Hematopoietic multipotent progenitor cell treated with erythropoietin and hydrocortisone succinate and interleukin-3 and kit ligand, for 6 days (in vitro differentiated cells): ENCODE measurements around the gene LRRC23.

Experiments
- DNase-seq: peaks from one replicate; pipeline ENCODE4 v3.0.0-alpha.2; 2015

LRRC23 gene

DNA sequence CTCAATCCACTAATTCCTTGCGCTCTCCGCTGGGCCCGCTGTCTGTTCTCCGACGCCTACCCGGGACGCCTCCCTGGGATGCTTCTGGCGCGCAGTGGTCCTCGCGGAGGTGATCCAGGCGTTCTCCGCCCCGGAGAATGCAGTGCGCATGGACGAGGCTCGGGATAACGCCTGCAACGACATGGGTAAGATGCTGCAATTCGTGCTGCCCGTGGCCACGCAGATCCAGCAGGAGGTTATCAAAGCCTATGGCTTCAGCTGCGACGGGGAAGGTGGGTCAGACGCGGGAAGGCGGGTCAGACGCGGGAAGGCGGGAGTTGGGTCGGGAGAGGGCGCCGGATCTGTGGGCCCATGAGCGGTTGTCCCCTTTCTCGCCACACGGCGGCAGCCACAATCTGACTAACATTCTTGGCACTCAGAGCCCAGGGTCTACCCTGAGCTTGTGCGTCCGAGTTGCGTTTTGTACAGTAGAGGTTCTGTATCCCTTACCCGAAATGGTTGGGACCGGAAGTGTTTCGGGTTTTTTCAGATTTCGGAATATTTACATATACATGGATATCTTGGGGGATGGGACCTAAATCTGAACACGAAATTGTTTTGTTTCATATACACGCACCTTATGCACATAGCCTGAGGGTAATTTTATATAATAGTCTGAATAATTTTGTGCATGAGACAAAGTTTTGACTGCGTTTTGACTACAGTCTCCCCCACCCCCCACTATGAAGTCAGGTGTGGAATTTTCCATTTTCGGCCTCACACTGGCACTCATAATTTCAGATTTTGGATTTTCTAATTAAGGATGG lies 40.0 kb downstream of the LRRC23 start:
- DNase-seq, result peak; percentile 98

DNA sequence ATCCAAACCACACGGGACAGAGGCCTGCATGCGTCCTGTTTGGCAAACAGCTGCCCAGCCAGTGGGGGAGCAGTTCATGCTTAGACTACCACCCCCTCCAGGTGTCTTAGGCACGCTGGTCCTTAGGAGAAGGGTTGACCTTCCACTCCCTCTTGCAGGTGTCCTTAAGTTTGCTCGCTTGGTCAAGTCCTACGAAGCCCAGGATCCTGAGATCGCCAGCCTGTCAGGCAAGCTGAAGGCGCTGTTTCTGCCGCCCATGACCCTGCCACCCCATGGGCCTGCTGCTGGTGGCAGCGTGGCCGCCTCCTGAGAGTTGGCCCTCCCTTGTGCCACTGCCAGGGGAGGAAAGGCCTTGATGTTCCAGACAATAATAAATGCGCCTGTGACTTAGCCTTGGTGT lies 41.0 kb downstream of the LRRC23 start:
- no peak for DNase-seq

DNA sequence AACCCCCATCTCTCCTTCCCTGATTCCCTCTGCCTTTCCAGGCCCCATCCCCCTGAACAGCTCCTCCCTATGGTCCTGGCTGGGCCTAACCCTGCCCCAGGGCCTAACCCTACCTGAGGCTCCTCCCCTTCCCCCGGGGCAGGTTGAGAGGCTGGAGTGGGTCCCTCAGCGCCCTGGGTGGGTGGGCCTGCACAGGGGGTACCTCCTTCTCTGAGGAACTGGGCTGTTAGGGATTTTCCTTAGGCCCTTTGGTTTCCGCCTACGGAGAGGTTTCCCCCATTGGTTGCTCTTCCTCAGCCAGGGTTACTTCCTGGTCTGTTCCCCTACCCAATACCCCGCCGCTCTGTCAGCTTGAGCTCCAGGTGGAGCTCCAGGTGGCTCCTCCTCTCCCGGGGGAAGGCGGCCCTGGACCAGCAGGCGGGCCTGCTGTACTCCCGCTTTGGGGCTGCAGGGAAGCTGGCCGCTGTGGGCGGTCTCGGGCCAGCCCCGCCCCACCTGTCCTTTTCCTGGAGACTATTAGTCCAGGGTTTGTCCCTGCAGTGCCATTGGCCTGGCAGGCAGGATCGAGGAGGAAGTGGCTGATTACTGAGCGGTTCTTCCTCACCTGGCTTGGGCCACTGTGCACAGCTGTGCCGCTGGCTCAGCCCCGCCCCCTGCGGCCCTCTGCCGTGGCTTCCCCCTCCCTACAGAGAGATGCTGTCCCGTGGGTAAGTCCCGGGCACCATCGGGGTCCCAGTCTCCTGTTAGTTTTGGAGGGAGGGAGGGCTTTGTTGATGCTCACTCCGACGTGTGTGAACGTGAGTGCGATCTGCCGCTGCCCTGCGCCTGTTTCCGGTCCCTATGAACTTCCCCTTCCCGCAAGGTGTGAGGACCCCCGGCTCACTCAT lies 41.7 kb downstream of the LRRC23 start:
- DNase-seq, result peak; percentile 68

DNA sequence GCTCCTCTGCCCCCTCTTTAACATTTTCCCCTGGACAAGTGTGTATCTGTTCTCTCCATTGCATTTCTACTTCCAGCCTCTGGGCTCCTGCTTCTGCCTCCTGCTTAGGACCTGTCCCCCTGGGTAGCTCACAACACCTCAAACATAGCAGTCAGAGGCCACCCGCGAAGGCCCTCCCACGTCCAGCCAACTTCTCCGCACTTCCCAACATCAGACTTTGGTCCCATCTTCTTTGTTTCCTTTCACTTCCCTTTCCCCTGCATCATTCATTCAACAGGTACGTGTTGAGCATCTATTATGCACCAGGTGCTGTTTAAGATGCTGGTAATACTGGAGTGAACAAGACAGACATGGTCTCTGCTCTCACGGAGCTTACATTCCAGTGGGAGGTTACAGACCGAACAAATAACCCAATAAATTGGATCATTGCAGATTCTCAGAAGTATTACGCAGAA lies 42.3 kb downstream of the LRRC23 start:
- DNase-seq, result no peak

DNA sequence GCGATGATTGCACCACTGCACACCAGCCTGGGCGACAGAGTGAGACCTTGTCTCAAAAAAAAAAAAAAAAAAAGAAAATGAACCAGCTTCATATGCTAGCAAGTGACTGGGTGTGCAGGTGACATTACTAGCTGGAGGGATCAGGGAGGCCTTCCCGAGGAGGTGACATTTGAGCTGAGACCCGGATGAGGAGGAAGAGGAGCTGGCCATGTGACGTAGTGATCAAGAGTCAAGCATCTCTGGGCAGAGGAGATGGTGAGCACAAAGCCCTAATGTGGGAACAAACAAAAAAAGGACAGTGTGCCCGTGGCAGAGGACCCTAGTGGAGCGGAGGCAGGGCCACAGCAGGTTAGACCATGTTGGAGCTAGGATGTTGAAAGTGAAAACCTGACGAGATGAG lies 43.0 kb downstream of the LRRC23 start:
- no peak for DNase-seq

DNA sequence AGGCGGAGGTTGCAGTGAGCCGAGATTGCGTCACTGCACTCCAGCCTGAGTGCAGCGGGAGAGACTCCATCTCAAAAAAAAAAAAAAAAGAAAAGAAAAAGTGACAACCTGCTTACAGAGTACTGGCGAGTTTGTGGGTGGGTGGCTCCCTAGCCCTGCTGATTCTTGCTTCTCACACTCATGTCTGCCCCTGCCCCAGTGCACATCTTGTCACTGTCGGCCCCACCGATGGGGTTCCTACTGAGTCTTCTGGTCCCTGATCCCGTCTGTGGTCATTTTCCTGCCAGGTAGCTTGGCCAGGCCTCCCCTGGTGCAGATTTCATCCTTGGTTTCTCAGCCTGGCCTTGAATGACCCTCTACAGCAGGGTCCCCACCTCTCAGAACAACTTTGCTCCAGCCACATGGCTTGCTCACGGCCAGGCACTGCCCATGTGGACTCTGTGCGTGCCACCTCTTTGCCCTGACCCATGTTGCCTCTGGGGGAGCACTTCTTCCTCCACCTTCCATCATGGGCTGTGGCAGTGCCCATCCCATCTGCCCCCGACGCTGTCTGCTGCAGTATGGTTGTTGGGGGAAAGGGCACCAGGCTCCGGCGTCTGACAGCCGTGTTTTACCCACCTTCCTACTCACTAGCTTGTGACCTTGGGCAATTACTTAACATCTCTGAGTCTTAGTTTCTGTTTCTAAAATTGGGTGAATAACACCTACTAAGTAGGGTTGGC lies 44.4 kb downstream of the LRRC23 start:
- peak; percentile 70 for DNase-seq

DNA sequence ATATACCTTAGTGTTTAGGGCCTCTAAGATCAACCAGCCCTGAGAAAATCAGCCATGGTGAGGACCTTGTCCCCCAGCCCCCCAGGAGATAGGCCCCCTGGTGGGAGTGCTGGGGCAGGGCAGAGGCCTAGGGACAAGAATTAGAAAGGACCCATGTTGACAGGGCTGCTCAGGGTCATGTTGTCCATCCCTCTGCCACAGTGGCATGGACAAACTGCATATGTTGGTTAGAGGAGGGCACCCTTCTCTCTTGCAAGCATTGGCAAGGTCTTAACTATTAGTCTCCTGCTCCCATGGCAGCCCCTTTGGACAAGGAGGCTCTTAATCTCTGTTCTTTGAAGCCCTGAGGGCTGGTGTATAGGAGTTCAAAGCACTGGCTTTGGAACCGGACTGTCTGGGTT lies 45.8 kb downstream of the LRRC23 start:
- peak; percentile 74 for DNase-seq

DNA sequence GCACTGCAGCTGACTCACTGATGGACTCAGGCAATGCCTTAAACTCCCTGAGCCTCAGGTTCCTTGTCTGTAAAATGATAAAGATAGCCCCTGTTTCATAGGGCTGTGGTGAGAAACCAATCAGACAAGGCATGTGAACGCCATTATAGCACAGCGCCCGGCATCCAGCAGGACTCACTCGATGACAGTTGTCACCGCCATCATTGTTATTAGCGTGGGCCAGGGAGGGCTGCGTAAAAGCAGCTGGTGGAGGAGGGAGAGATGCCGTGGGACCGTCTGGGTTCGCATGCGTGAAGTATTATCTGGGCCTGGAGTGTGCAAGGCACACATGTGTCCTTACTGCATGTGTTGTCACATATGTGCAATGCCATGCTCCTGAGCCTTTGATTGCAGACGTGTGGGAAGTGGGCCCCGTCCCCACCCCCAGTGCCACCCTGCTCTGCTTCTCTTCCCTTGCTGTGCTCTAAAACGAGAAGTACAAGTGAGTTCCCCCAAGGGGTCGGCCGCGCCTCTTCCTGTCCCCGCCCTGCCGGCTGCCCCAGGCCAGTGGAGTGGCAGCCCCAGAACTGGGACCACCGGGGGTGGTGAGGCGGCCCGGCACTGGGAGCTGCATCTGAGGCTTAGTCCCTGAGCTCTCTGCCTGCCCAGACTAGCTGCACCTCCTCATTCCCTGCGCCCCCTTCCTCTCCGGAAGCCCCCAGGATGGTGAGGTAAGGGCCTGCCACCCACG lies 46.4 kb downstream of the LRRC23 start, which contains the start of gene PTPN6:
Gene PTPN6 (plus strand): TSS at position 546 of the 730 bp plus-strand sequence. CDS start 157 bp downstream, at position 703.
- DNase-seq, result peak; percentile 90

DNA sequence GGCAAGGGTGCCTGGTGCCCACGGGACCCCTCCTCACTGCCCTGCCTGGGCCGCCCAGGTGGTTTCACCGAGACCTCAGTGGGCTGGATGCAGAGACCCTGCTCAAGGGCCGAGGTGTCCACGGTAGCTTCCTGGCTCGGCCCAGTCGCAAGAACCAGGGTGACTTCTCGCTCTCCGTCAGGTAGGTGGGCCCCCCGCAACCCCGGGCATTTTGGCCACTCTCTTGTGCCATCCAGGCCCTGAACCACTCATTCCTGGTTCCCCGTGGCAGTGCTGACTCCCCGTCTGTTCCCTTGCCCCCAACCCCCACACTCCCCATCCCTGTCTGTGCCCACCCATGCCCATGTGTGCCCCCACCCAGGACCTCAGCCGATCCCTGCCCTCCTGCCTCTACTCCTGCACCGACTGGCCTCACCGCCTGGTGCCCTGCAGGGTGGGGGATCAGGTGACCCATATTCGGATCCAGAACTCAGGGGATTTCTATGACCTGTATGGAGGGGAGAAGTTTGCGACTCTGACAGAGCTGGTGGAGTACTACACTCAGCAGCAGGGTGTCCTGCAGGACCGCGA lies 47.0 kb downstream of the LRRC23 start:
- peak; percentile 55 for DNase-seq

DNA sequence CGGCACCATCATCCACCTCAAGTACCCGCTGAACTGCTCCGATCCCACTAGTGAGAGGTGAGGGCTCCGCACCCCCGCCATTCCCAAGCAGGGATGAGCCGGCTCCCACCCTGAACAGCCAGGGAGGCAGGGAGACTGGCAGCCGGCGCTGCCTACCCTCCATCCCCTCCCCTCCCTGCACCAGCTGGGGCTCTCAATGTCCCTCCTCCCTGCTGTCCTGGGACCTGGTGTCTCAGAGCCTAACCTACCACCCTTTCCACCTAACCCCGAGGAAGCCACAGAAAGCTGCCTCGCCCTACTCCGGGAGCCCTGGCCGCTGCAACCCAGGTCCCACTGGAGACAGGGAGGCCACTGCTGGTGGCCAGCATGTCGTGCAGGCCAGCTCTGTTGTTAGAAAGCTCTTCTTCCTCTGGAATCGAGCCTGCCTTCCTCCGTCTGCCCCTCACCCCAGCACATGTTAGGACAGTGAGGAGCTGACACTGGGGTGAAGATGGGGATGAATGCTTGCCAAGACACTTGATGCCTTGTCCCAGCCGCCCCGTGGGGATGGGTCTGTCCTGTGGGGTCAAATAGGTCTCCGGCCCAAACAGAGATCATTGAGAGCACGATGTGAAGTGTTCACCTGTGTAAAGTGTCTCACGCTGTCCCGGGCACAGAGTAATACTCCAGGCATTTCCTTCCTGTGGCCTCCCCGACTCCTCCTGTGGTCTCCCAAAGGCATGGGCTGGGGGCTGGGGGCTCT lies 47.7 kb downstream of the LRRC23 start:
- DNase-seq, result peak; percentile 61

DNA sequence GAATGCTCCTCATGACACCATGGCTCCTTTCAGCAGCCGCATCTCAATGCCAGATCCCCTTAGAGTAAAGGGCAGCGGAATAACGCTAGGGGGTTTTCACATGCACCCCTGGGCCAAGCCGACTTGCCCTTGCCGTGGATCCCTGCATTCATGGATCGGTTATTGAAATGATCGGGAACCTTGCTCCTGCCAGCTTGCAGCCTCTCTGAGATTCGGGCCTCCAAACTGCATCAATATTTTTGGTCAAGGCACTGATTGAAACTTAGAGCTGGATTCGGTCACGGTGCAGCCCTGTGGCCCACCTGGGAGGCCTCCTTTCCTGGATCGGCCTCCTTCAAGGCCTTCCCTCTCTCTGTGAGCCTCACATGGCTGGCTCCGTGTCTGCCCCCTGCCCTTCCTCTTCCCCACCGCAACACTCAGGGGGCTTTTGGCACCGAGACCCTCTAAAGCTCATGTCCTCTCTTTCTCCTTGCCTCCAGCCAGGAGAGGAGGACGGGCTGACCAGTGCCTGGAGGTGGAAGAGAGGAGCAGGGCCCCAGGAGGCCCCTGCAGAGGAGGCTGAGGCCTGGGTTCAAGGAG lies 48.3 kb downstream of the LRRC23 start:
- DNase-seq, result peak; percentile 49

DNA sequence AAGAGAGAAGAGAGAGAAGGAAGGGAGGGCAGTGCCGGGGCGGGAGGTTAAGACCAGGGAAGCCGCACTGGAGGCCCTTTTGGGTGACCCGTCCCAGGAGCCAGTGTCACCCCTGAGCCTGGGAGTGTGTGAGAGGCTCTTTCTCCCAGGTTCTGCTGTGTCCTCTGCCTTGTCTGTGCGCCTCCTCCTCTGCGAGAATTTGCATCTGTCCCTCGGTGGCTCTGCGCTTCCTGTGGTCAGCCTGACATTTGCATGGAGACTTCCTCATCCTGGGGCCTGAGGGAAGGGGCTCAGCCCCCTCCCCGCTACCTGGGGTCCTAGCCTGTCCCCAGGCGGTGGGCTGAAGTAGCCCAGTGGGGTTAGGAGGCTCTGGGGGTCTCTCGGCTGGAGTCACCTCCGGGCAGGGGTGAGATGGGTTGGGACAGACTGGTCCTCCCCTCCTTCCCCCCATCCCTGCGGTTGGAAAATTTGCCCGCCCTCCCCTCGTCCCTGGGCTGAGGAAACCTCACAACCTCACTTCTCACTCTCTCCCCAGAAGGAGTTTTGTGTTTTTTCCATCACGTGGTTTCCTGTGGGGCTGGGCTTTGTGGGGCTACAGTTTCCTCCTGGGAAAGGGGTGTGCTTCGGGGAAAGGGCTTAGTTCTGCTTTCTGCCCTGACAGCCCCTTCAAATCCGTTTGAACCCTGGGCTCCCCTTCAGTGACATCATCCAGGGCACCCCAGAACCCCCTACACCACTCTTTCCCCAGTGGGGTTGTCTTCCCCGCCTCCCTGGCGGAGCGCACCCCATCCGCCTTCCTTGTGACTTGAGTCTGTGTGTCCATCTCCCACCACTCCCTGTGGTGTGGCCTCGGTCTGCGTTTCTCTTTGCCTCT lies 49.1 kb downstream of the LRRC23 start:
- DNase-seq, result peak; percentile 93

DNA sequence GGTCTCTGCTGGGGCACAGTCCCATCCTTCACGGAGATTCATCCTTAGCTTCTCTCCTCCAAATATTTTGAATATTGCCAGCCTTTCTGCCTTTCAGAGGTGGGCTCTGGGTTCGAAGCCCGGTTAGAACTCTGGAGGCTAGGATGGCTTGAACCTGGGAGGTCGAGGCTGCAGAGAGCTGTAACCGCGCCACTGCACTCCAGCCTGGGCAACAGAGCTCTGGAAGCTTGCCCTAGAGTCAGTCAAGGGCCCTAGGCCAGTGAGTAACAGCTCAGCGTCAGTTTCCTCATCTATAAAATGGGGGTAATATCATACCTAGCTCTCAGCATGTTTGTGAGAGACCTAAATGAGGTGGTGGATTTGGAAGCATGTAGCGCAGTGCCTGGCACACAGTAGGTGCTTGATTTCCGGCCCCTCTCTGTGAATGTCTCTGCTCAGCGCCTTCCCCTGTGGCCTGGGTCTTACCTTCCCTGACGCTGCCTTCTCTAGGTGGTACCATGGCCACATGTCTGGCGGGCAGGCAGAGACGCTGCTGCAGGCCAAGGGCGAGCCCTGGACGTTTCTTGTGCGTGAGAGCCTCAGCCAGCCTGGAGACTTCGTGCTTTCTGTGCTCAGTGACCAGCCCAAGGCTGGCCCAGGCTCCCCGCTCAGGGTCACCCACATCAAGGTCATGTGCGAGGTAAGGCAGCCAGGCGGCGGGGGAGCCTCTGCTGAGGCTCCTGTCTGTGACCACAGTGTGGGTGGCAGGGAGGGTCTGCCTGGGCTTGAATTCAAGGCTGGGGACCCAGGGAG lies 49.9 kb downstream of the LRRC23 start:
- no peak for DNase-seq

DNA sequence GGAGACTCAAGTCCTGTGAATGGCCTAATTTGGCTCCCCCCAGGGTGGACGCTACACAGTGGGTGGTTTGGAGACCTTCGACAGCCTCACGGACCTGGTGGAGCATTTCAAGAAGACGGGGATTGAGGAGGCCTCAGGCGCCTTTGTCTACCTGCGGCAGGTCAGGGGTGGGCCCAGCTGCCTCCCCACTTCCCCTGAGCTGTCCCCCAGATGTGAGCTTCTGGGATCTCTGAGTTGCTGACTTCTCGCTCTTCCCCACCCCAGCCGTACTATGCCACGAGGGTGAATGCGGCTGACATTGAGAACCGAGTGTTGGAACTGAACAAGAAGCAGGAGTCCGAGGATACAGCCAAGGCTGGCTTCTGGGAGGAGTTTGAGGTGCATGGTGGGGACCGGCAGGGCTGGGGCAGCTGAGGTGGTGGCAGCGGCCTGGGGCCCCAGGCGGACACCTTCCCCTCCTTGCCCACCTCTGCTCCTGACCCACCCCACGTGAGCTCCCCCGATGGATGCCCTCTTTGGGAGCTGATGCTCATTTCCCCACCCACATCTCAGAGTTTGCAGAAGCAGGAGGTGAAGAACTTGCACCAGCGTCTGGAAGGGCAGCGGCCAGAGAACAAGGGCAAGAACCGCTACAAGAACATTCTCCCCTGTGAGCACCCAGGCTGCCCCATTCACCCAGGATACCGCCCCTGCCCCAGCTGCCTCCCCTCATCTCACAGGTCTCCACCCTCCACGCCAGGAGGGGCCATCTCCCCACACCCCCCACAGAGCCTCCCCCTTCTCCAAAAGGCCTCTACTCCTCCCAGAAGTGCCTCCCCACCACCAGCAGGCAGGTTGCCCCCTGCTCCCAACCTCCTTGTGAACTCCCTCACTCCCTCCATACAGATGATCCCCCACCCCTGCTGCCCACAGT lies 50.7 kb downstream of the LRRC23 start:
- no peak for DNase-seq

DNA sequence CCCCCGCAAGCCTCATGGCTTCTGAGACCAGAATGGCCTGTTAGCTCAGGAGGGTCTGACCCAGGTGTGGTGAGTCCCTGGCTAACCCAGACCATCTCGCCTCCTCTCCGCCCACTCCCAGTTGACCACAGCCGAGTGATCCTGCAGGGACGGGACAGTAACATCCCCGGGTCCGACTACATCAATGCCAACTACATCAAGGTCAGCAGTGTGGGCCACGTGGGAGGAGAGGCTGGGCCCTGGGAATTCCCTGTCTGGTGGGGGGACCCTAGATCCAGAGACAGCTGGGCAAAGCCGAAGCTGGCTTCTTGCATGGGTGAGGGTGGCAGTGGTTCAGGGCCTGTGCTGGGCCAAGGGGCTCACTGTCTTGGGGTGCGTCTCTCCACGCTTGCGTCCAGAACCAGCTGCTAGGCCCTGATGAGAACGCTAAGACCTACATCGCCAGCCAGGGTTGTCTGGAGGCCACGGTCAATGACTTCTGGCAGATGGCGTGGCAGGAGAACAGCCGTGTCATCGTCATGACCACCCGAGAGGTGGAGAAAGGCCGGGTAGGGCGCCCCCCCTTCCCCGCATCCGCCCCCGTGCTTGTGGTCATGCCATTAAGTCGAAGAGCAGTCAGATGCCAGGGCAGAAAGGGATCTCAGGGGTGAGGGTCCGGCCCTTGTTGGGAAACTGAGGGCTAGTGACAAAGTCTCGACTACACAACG lies 51.6 kb downstream of the LRRC23 start:
- peak; percentile 62 for DNase-seq

DNA sequence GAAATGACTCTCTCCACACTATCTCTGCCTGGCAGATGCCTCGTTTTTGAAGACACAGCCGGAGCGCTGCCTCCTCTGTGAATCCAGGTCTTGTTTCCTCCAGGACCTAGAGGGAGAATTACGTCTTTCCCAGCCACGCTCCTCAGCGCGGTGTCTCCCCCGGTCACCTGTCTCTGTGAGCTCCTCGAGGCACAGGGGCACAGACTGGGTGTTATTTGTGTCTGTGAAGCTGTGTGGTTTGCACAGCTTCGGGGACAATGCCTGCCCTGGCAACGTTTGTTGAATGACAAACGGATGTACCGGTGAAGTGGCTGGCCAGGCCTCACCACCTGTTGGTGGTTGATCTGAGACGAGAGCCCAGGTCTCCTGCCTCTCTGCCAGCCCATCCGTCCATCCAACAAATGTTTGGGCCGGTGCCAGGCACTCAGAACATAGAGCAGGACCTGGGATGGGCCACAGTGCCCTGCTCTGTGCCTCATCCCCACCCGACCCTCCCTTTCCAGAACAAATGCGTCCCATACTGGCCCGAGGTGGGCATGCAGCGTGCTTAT lies 52.6 kb downstream of the LRRC23 start:
- no peak for DNase-seq
